Activated CD8-positive, alpha-beta T cell treated with anti-CD3 and anti-CD28 coated beads for 36 hours (primary cell): Measurements from ENCODE around the gene CLCNKA. TPM values are rescaled to one million over a fixed set of nuclear protein-coding genes. Genes with fewer than 3 reads are reported as not detected.
"Not testable (repeated sequence)": the region's sequence is repeated elsewhere in the genome, so short reads cannot be mapped to it uniquely, and the experiment has no call there.

ENCODE experiments used
- ATAC-seq: fragments of 200-7000 bp; cut with Tn5 transposase; one replicate; pipeline ENCODE4 v1.10.0; 2021; ENCODE audit warnings: mild to moderate bottlenecking, moderate library complexity
- CTCF ChIA-PET: fragments of 350-600 bp; sonication (Branson Sonifier 250); formaldehyde crosslinking; loops from one replicate; lab custom pipeline; 2021; ENCODE audit warnings: antibody characterized with exemption; lab: Charles Lee
- POLR2A ChIA-PET: fragments of 350-600 bp; sonication (Branson Sonifier 250); formaldehyde crosslinking; loops from one replicate; lab custom pipeline; 2021; ENCODE audit warnings: antibody characterized with exemption; lab: Charles Lee
- DNase-seq: peaks from one replicate; pipeline ENCODE4 v3.0.0-alpha.2; 2020
- H3K27ac Mint-ChIP-seq: one replicate; pipeline ENCODE4 v1.8.0; 2021; ENCODE audit warnings: mild to moderate bottlenecking, mixed read lengths
- H3K27me3 Mint-ChIP-seq: one replicate; pipeline ENCODE4 v1.8.0; 2021; ENCODE audit warnings: mixed read lengths
- H3K36me3 Mint-ChIP-seq: one replicate; pipeline ENCODE4 v1.8.0; 2021; ENCODE audit warnings: low read depth, mixed read lengths
- H3K4me1 Mint-ChIP-seq: one replicate; pipeline ENCODE4 v1.8.0; 2021; ENCODE audit warnings: low read depth, mixed read lengths
- H3K4me3 Mint-ChIP-seq: one replicate; pipeline ENCODE4 v1.8.0; 2021; ENCODE audit warnings: mild to moderate bottlenecking, moderate library complexity, mixed read lengths
- H3K9me3 Mint-ChIP-seq: one replicate; pipeline ENCODE4 v1.8.0; 2021; ENCODE audit warnings: mixed read lengths
- intact Hi-C: fragments of 100-400 bp; cut with micrococcal nuclease; formaldehyde crosslinking; loops from one replicate; pipeline ENCODE4 v1.10.0; 2022
- total RNA-seq, 2 experiments: library from RNA; stranded (reverse); gene quantifications; one replicate each; pipeline ENCODE4 v1.2.3, GENCODE V29; 2021
- TF ChIP-seq, protein P1 (sequence below): fragments of 200-600 bp; IDR thresholded peaks from one replicate; pipeline ENCODE4 v1.8.0; 2022; ENCODE audit warnings: antibody characterized with exemption, mild to moderate bottlenecking

CLCNKA gene
- total RNA-seq, 2 experiments from 2014 or later: not detected

DNA sequence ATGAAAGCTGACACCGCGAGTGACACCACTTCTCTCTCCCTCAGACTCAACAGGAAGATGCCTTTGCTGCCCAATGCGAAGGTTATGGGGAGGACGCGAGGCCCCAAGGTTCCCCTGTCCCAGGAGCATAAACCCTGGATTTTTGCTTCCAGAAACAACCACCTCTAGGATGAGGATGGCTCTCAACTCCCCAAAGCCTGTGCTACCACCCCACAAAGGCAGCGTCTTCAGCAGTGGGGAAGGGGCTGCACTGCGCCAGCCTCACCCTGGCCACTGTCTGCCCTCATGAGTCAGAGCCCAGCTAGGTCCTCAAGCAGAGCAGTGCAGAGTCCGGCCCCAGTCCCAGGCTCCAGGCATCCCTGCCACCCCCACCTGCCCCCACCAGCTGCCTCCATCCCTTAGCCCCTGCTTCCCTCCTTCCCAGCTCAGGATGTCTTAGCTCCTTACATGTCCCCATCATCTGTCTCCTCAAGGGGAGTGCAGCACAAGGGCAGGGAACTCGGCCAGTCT lies 24.7 kb upstream of the CLCNKA start:
- Mint-ChIP-seq H3K4me3 (no peak overlapping the region), H3K4me1 (no peaks in the 10 kb centered on the region), H3K27me3 (peaks cover 3% of the 10 kb centered on the region), H3K9me3 (no peaks in the 10 kb centered on the region), H3K36me3 (no peaks in the 10 kb centered on the region), H3K27ac (no peak overlapping the region)
- no peak for DNase-seq
- CTCF ChIA-PET: interaction anchor here (0.8 to 2.1 kb wide), 3 partner anchors 13 to 206 kb away, joined by 3 to 9 read pairs (median 5); no protein-coding TSS in a partner anchor
- ATAC-seq: no peak
- intact Hi-C loops: loop anchor here (2.0 kb wide), 1 partner anchor 206 kb away; no protein-coding TSS in a partner anchor
- POLR2A ChIA-PET: no interaction called here
- TF ChIP-seq, protein P1, sequence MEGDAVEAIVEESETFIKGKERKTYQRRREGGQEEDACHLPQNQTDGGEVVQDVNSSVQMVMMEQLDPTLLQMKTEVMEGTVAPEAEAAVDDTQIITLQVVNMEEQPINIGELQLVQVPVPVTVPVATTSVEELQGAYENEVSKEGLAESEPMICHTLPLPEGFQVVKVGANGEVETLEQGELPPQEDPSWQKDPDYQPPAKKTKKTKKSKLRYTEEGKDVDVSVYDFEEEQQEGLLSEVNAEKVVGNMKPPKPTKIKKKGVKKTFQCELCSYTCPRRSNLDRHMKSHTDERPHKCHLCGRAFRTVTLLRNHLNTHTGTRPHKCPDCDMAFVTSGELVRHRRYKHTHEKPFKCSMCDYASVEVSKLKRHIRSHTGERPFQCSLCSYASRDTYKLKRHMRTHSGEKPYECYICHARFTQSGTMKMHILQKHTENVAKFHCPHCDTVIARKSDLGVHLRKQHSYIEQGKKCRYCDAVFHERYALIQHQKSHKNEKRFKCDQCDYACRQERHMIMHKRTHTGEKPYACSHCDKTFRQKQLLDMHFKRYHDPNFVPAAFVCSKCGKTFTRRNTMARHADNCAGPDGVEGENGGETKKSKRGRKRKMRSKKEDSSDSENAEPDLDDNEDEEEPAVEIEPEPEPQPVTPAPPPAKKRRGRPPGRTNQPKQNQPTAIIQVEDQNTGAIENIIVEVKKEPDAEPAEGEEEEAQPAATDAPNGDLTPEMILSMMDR: no peak

DNA sequence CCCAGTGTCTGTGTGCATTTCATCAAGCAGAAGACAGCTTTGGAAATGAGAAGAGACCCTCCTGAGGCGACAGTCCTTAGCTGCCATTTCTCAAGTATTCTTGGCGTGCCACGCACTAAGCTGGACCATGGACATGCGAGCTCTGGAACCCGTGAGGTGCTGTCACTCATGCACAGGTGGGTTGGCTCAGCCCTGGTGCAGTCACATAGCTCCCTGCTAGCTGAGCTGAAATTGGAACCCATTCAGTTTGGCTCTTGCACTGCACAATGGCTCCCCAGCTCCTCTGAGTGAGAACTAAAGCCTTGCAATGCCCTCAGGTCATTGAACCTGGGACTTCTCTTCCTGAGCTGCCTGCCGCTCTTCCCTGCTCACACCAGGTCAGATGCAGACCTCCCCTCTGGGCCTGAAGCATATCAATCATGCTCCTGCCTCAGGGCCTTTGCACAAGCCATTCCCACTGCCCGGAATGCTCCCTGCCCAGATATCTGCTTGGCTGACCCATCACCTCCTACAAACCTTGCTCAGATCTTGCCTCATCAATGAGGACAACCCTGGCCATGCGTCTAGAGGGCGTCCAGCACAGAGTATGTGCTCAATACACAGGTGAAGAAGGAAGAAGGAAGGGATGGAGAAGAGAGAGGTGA lies 24.1 kb upstream of the CLCNKA start:
- Mint-ChIP-seq H3K36me3 (no peaks in the 10 kb centered on the region), H3K27me3 (peaks cover 3% of the 10 kb centered on the region), H3K4me1 (no peaks in the 10 kb centered on the region), H3K4me3 (no peak overlapping the region), H3K27ac (no peak overlapping the region), H3K9me3 (no peaks in the 10 kb centered on the region)
- no peak for DNase-seq
- no peak for ATAC-seq
- intact Hi-C loops: loop anchor here (2.0 kb wide), 1 partner anchor 207 kb away; no protein-coding TSS in a partner anchor
- TF ChIP-seq, protein P1: no peak
- CTCF ChIA-PET: interaction anchor here (0.8 to 2.1 kb wide), 4 partner anchors 10 to 206 kb away, joined by 3 to 9 read pairs (median 4); no protein-coding TSS in a partner anchor
- POLR2A ChIA-PET: interaction anchor here (0.7 kb wide), 1 partner anchor 149 kb away, joined by 3 read pairs; no protein-coding TSS in a partner anchor

GRCh38 chr1:15998929-15999328 lies 22.9 kb upstream of the CLCNKA start:
- no peak overlapping the region for H3K4me3 Mint-ChIP-seq
- ATAC-seq (no peak), DNase-seq (no peak)
- CTCF ChIA-PET: interaction anchor here (1.4 to 2.1 kb wide), 2 partner anchors 8 to 11 kb away, joined by 3 to 9 read pairs; no protein-coding TSS in a partner anchor
- no peaks in the 10 kb centered on the region for H3K4me1 Mint-ChIP-seq
- TF ChIP-seq, protein P1: no peak
- intact Hi-C loops: no loop called here
- H3K36me3 Mint-ChIP-seq: no peaks in the 10 kb centered on the region
- POLR2A ChIA-PET: no interaction called here
- no peaks in the 10 kb centered on the region for H3K9me3 Mint-ChIP-seq
- H3K27me3 Mint-ChIP-seq: peaks cover 3% of the 10 kb centered on the region
- H3K27ac Mint-ChIP-seq: no peak overlapping the region

DNA sequence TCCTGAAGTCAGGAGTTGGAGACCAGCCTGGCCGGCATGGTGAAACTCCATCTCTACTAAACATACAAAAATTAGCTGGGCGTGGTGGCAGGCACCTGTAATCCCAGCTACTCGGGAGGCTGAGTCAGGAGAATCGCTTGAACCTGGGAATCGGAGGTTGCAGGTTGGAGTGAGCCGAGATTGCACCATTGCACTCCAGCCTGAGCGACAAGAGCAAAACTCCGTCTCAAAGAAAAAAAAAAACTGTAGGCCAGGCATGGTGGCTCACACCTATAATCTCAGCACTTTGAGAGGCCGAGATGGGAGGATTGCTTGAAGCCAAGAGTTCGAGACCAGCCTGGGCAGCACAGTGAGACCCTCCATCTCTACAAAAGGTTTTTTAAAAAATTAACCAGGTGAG lies 20.6 kb upstream of the CLCNKA start:
- DNase-seq, H3K27ac Mint-ChIP-seq, H3K4me3 Mint-ChIP-seq, H3K4me1 Mint-ChIP-seq, H3K9me3 Mint-ChIP-seq, H3K36me3 Mint-ChIP-seq, intact Hi-C loops, H3K27me3 Mint-ChIP-seq, POLR2A ChIA-PET, ATAC-seq: not testable (repeated sequence)
- CTCF ChIA-PET: interaction anchor here (1.2 to 2.0 kb wide), 2 partner anchors 9 to 209 kb away, joined by 4 to 5 read pairs; no protein-coding TSS in a partner anchor

DNA sequence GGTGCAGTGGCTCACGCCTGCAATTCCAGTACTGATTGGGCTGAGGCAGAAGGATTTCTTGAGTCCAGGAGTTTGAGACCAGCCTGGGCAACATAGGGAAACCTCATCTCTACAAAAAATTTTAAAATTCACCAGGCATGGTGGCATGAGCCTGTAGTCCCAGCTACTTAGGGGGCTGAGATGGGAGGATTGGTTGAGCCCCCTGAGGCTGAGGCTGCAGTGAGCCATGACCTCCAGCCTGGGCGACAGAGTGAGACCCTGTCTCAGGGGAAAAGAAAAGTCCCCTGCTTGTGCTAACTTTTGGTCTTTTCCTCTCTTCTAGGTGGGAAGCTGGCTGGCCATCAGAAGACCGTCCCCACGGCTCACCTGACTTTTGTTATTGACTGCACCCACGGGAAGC lies 16.2 kb upstream of the CLCNKA start:
- H3K4me3 Mint-ChIP-seq: no peak overlapping the region
- no peak overlapping the region for H3K27ac Mint-ChIP-seq
- DNase-seq: no peak
- peaks cover 3% of the 10 kb centered on the region for H3K27me3 Mint-ChIP-seq
- POLR2A ChIA-PET: interaction anchor here (0.8 kb wide), 1 partner anchor 56 kb away, joined by 3 read pairs; no protein-coding TSS in a partner anchor
- peaks cover 6% of the 10 kb centered on the region for H3K4me1 Mint-ChIP-seq
- ATAC-seq: no peak
- intact Hi-C loops: loop anchor here (5.0 kb wide), 1 partner anchor 52 kb away; no protein-coding TSS in a partner anchor
- no peaks in the 10 kb centered on the region for H3K9me3 Mint-ChIP-seq
- no peaks in the 10 kb centered on the region for H3K36me3 Mint-ChIP-seq
- CTCF ChIA-PET: interaction anchor here (3.5 kb wide), 1 partner anchor 189 kb away, joined by 29 read pairs; no protein-coding TSS in a partner anchor
- TF ChIP-seq, protein P1: no peak
